ENCODE data around the gene ARHGEF3. TPM values are rescaled to one million over a fixed set of nuclear protein-coding genes. Genes with fewer than 3 reads are reported as not detected.

Gene ARHGEF3
- total RNA-seq, 1 donor from 2014 or later: 6.9 TPM

DNA sequence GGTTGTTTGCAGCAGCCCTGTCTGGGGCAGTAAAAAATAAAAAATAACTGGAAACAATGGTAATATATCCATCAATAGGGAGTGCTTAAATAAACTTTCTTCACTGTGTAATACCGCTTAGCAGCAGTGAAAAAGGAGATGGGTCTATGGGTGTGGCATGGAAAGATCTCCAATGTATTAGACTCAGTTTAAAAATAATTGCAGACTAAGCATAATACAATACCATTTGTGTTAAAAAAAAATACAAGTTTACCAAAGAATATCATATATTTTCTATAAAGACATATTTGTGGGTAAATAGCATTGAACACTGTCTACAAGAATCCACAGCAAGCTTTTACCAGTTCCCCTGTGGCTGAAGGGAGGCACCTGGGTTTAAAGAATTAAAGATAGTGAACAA, 1.0 kb upstream of the ARHGEF3 start:
- DNase-seq (ENCODE audit: low spot score): no peak
- Mint-ChIP-seq H3K9me3 (ENCODE audit: low read depth) (no peaks in the 10 kb centered on the region), H3K27me3 (ENCODE audit: low read depth) (no peaks in the 10 kb centered on the region), H3K36me3 (ENCODE audit: low read depth) (no peaks in the 10 kb centered on the region), H3K4me3 (ENCODE audit: unreplicated experiment) (no peak overlapping the region), H3K27ac (ENCODE audit: unreplicated experiment) (no peak overlapping the region), H3K4me1 (ENCODE audit: low read depth) (peaks cover 19% of the 10 kb centered on the region)
- no peak for TF ChIP-seq CTCF (IDR thresholded peaks at IDR 0.05)

DNA sequence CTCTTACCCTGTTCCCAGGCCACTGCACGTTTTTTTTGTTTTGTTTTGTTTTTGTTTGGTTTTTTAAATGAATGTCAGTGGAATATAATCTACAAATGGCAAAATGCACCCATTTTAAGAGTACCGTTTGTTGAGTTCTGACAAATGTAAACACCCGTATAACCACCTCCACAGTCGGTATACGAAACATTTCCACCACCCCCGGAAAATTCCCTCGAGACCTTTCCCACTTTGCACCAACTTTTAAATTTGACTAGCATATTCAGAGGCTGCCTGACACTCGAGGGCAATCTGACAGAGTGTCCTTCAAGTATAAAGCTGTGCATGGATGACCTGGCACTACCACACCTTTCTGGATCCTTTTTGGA, 613 bp upstream of the ARHGEF3 start:
- no peak overlapping the region for H3K27ac Mint-ChIP-seq (ENCODE audit: unreplicated experiment)
- peaks cover 19% of the 10 kb centered on the region for H3K4me1 Mint-ChIP-seq (ENCODE audit: low read depth)
- no peak for TF ChIP-seq CTCF (IDR thresholded peaks at IDR 0.05)
- no peaks in the 10 kb centered on the region for H3K36me3 Mint-ChIP-seq (ENCODE audit: low read depth)
- no peaks in the 10 kb centered on the region for H3K9me3 Mint-ChIP-seq (ENCODE audit: low read depth)
- H3K27me3 Mint-ChIP-seq (ENCODE audit: low read depth): no peaks in the 10 kb centered on the region
- no peak for DNase-seq (ENCODE audit: low spot score)
- peak overlapping the region; percentile 68 for H3K4me3 Mint-ChIP-seq (ENCODE audit: unreplicated experiment)

DNA sequence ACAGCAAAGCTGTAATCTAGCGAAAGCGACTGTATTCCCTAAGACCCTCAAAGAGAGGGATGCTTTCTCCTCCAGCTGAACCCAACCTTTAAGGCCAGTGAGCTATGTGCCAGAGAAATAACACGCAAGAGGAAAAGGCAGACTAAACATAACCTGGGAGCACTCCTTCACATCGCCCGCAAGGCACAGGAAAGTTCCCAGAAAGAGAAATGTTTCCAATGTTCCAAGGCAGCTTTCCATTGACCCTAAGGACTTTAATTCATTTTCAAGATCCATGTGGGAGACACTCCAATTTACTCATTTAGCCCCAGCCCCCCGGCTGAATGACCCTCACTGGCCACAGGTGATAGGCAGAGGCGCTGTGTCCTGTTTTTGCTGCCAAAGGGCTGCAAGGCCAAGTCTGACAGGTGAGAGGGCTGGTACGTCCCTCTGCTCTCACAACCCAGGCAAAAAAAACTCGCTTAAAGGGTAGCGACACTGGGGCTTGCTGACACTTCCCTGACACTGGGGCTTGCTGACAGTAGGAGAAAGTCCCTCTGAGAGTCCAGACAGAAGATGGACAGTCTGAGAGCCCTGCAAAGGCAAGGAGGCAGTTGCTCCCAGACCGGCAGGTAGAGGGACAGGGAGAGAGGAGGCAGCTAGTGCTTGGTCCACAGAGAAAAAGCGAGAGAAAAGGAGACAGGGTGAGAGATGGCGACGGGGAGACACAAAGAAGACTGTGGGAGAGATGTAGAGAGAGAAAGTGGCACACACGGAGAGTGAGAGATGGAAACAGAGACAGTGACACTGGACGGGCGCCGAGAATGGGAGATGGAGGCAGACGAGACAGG, 702 bp downstream of the ARHGEF3 start:
- no peak for TF ChIP-seq CTCF (IDR thresholded peaks at IDR 0.05)
- H3K27ac Mint-ChIP-seq (ENCODE audit: unreplicated experiment): peak overlapping the region; percentile 24
- DNase-seq (ENCODE audit: low spot score): no peak
- no peaks in the 10 kb centered on the region for H3K9me3 Mint-ChIP-seq (ENCODE audit: low read depth)
- H3K27me3 Mint-ChIP-seq (ENCODE audit: low read depth): no peaks in the 10 kb centered on the region
- peaks cover 19% of the 10 kb centered on the region for H3K4me1 Mint-ChIP-seq (ENCODE audit: low read depth)
- no peaks in the 10 kb centered on the region for H3K36me3 Mint-ChIP-seq (ENCODE audit: low read depth)
- H3K4me3 Mint-ChIP-seq (ENCODE audit: unreplicated experiment): peak overlapping the region; percentile 83

DNA sequence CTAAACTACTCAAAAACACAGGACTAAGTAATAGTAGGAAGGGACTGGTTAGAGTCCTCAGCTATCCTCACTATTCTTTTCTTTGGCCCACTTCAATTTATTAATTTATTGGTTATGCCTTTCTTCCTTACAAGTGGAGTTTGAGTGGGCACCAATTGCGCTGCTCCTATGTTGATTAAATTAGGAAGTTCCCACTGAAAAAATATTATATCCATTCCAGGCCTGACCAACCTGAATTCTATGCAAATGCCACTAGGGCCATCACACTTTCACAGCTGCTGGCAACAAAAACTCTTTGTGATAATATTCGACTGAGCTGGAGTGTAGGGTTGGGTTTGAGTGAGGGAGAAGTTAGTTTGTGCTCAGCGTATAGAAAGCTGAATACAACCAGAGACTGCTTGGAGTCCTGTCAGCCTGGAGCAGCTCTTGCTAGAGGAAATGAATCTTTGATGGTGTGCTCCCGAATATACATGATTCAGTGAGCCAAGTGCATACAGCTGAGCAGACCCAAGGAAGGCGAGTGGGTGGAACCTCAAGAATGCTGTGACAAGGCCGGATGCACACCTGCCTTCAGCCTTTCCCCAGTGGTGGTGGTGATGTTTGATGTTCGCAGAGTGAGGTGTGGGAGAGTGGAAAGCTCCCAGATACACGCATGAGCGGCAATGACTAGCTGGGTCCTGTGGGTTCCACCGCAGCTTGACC, 1.5 kb downstream of the ARHGEF3 start:
- H3K27ac Mint-ChIP-seq (ENCODE audit: unreplicated experiment): no peak overlapping the region
- no peaks in the 10 kb centered on the region for H3K36me3 Mint-ChIP-seq (ENCODE audit: low read depth)
- H3K9me3 Mint-ChIP-seq (ENCODE audit: low read depth): no peaks in the 10 kb centered on the region
- no peak for TF ChIP-seq CTCF (IDR thresholded peaks at IDR 0.05)
- no peaks in the 10 kb centered on the region for H3K27me3 Mint-ChIP-seq (ENCODE audit: low read depth)
- H3K4me3 Mint-ChIP-seq (ENCODE audit: unreplicated experiment): peak overlapping the region; percentile 83
- DNase-seq (ENCODE audit: low spot score): no peak
- H3K4me1 Mint-ChIP-seq (ENCODE audit: low read depth): peaks cover 19% of the 10 kb centered on the region

DNA sequence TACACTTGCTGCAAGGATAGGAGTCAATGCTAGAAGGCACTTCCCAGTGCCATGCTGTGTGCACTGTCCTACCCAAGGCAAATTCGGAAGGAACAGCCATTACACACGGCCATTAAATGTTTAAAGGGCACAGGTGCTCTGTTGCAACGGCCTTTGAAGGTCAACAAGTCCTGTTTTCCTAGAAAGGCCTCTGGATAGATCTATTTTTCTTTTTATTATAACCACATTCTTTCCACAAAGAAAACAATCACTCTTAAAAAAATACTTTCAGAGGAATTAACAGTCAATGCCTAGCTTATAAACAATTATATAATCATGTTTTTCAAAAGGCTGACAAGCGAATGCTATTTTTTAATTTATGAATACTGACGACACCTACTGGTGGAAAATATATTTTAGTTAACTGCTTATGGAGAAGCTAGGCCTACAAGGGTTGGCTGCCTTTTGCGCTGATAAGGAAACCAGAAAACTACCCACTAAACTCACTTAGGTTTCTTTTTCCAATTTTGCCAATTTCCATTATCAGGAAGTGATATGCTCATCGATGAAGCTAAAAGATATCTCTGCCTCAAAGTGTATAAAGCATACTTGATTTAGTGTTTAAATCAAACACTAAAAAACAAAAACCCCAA, 2.4 kb downstream of the ARHGEF3 start:
- DNase-seq (ENCODE audit: low spot score): no peak
- Mint-ChIP-seq H3K27me3 (ENCODE audit: low read depth) (no peaks in the 10 kb centered on the region), H3K4me3 (ENCODE audit: unreplicated experiment) (no peak overlapping the region), H3K27ac (ENCODE audit: unreplicated experiment) (no peak overlapping the region), H3K36me3 (ENCODE audit: low read depth) (no peaks in the 10 kb centered on the region), H3K9me3 (ENCODE audit: low read depth) (no peaks in the 10 kb centered on the region), H3K4me1 (ENCODE audit: low read depth) (peaks cover 19% of the 10 kb centered on the region)
- TF ChIP-seq CTCF (IDR thresholded peaks at IDR 0.05): peak; percentile 88
